C4-2B (cell line): ENCODE measurements around the gene GBP2.

Experiments used
- CTCF ChIP-seq: fragments of 450-650 bp; conservative IDR thresholded peaks from 2 replicates; pipeline ENCODE4 v1.5.1; 2017; ENCODE audit warnings: mild to moderate bottlenecking
- ZFX ChIP-seq: fragments of 450-650 bp; IDR thresholded peaks from 2 replicates; pipeline ENCODE4 v1.6.1; 2017

- TF ChIP-seq CTCF (no peak), ZFX (no peak)
Observed at GRCh38 chr1:89087241-89087640, 38.7 kb downstream of the GBP2 start.
